HG03457 (cell line): Measurements from ENCODE around the gene CAPN2.
"Not testable (repeated sequence)": the region's sequence is repeated elsewhere in the genome, so short reads cannot be mapped to it uniquely, and the experiment has no call there.

Source experiments
- ATAC-seq: cut with Tn5 transposase; IDR thresholded peaks from one replicate; pipeline ENCODE4 v1.9.1; 2021; ENCODE audit warnings: moderate number of reproducible peaks; ENCODE audit not compliant: unreplicated experiment

Gene CAPN2

GRCh38 chr1:223716302-223716862, 4.0 kb downstream of the CAPN2 start:
- ATAC-seq = peak; percentile 32

- ATAC-seq = no peak
Observed at GRCh38 chr1:223717123-223717522, 4.8 kb downstream of the CAPN2 start.

GRCh38 chr1:223717695-223718363, 5.5 kb downstream of the CAPN2 start:
- ATAC-seq = no peak

GRCh38 chr1:223718850-223719249, 6.5 kb downstream of the CAPN2 start:
- no peak for ATAC-seq

GRCh38 chr1:223720971-223721591, 8.7 kb downstream of the CAPN2 start:
- ATAC-seq = no peak

GRCh38 chr1:223721658-223722607, 9.6 kb downstream of the CAPN2 start:
- ATAC-seq = no peak

- no peak for ATAC-seq
Observed at GRCh38 chr1:223723351-223723904, 11.1 kb downstream of the CAPN2 start.

GRCh38 chr1:223724376-223724775, 12.0 kb downstream of the CAPN2 start:
- ATAC-seq = no peak

- ATAC-seq = no peak
Observed at GRCh38 chr1:223725578-223725977, 13.2 kb downstream of the CAPN2 start.

GRCh38 chr1:223726380-223727001, 14.2 kb downstream of the CAPN2 start:
- ATAC-seq = peak; percentile 95

GRCh38 chr1:223727541-223727940, 15.2 kb downstream of the CAPN2 start:
- ATAC-seq = no peak

- ATAC-seq = no peak
Observed at GRCh38 chr1:223729906-223730305, 17.6 kb downstream of the CAPN2 start.

GRCh38 chr1:223730479-223731132, 18.3 kb downstream of the CAPN2 start:
- ATAC-seq = no peak

GRCh38 chr1:223731133-223731770, 18.9 kb downstream of the CAPN2 start:
- ATAC-seq = no peak

- no peak for ATAC-seq
Observed at GRCh38 chr1:223732993-223733798, 20.9 kb downstream of the CAPN2 start.

GRCh38 chr1:223733898-223734852, 21.8 kb downstream of the CAPN2 start:
- no peak for ATAC-seq

- not testable (repeated sequence) for ATAC-seq
Observed at GRCh38 chr1:223736638-223737037, 24.3 kb downstream of the CAPN2 start.

GRCh38 chr1:223737342-223737741, 25.0 kb downstream of the CAPN2 start:
- no peak for ATAC-seq
